ENCODE measurements around the gene TMEM212.

The TMEM212 gene

GRCh38 chr3:171832989-171833388 is 10.2 kb upstream of the TMEM212 start:
- no peaks in the 10 kb centered on the region for H3K9me3 ChIP-seq (ENCODE audit: control insufficient read depth in 2 of 2, low read length in 2 of 2)
- no peak overlapping the region for H3K4me3 ChIP-seq (ENCODE audit: low read length in 2 of 2)
- H3K4me1 ChIP-seq (ENCODE audit: control insufficient read depth in 2 of 2, insufficient read depth in 2 of 2, low read length in 2 of 2): peaks cover 3 to 11% of the 10 kb centered on the region in 2 donors
- no peak overlapping the region for H3K27ac ChIP-seq (ENCODE audit: low read depth in 2 of 2, low read length in 2 of 2)
- no peaks in the 10 kb centered on the region for H3K36me3 ChIP-seq (ENCODE audit: control insufficient read depth in 2 of 2, insufficient read depth in 2 of 2, low read length in 2 of 2)
- H3K27me3 ChIP-seq (ENCODE audit: control insufficient read depth in 2 of 2, insufficient read depth in 2 of 2, low read length in 2 of 2): no peaks in the 10 kb centered on the region
- H3K9ac ChIP-seq (ENCODE audit: low read depth in 1 of 2, low read length in 2 of 2): no peak overlapping the region

- Histone ChIP-seq H3K4me1 (ENCODE audit: control insufficient read depth in 2 of 2, insufficient read depth in 2 of 2, low read length in 2 of 2) (peaks cover 4 to 11% of the 10 kb centered on the region in 2 donors), H3K27ac (ENCODE audit: low read depth in 2 of 2, low read length in 2 of 2) (peak overlapping the region in 1 of 2 donors; percentile 24), H3K9ac (ENCODE audit: low read depth in 1 of 2, low read length in 2 of 2) (no peak overlapping the region)
Observed at GRCh38 chr3:171833789-171834460, 9.2 kb upstream of the TMEM212 start.

GRCh38 chr3:171834461-171834801 is 8.7 kb upstream of the TMEM212 start:
- Histone ChIP-seq H3K9ac (ENCODE audit: low read depth in 1 of 2, low read length in 2 of 2) (no peak overlapping the region), H3K36me3 (ENCODE audit: control insufficient read depth in 2 of 2, insufficient read depth in 2 of 2, low read length in 2 of 2) (no peaks in the 10 kb centered on the region), H3K4me3 (ENCODE audit: low read length in 2 of 2) (no peak overlapping the region), H3K9me3 (ENCODE audit: control insufficient read depth in 2 of 2, low read length in 2 of 2) (no peaks in the 10 kb centered on the region), H3K27ac (ENCODE audit: low read depth in 2 of 2, low read length in 2 of 2) (peak overlapping the region in 1 of 2 donors; percentile 32), H3K4me1 (ENCODE audit: control insufficient read depth in 2 of 2, insufficient read depth in 2 of 2, low read length in 2 of 2) (peaks cover 7 to 11% of the 10 kb centered on the region in 2 donors), H3K27me3 (ENCODE audit: control insufficient read depth in 2 of 2, insufficient read depth in 2 of 2, low read length in 2 of 2) (no peaks in the 10 kb centered on the region)

More at GRCh38 chr3:171833789-171834460, 9.2 kb upstream of the TMEM212 start:
- Histone ChIP-seq H3K4me3 (ENCODE audit: low read length in 2 of 2) (no peak overlapping the region), H3K27me3 (ENCODE audit: control insufficient read depth in 2 of 2, insufficient read depth in 2 of 2, low read length in 2 of 2) (no peaks in the 10 kb centered on the region), H3K36me3 (ENCODE audit: control insufficient read depth in 2 of 2, insufficient read depth in 2 of 2, low read length in 2 of 2) (no peaks in the 10 kb centered on the region), H3K9me3 (ENCODE audit: control insufficient read depth in 2 of 2, low read length in 2 of 2) (no peaks in the 10 kb centered on the region)

- peaks cover 4 to 6% of the 10 kb centered on the region in 2 donors for H3K4me1 ChIP-seq (ENCODE audit: control insufficient read depth in 2 of 2, insufficient read depth in 2 of 2, low read length in 2 of 2)
- H3K9ac ChIP-seq (ENCODE audit: low read depth in 1 of 2, low read length in 2 of 2): no peak overlapping the region
- H3K27ac ChIP-seq (ENCODE audit: low read depth in 2 of 2, low read length in 2 of 2): no peak overlapping the region
- no peaks in the 10 kb centered on the region for H3K9me3 ChIP-seq (ENCODE audit: control insufficient read depth in 2 of 2, low read length in 2 of 2)
- no peaks in the 10 kb centered on the region for H3K27me3 ChIP-seq (ENCODE audit: control insufficient read depth in 2 of 2, insufficient read depth in 2 of 2, low read length in 2 of 2)
- H3K36me3 ChIP-seq (ENCODE audit: control insufficient read depth in 2 of 2, insufficient read depth in 2 of 2, low read length in 2 of 2): no peaks in the 10 kb centered on the region
- H3K4me3 ChIP-seq (ENCODE audit: low read length in 2 of 2): no peak overlapping the region
Observed at GRCh38 chr3:171835116-171835515, 8.0 kb upstream of the TMEM212 start.

- H3K4me1 ChIP-seq (ENCODE audit: control insufficient read depth in 2 of 2, insufficient read depth in 2 of 2, low read length in 2 of 2): peaks cover 4% of the 10 kb centered on the region in 2 donors
- H3K4me3 ChIP-seq (ENCODE audit: low read length in 2 of 2): no peak overlapping the region
- no peak overlapping the region for H3K27ac ChIP-seq (ENCODE audit: low read depth in 2 of 2, low read length in 2 of 2)
- H3K27me3 ChIP-seq (ENCODE audit: control insufficient read depth in 2 of 2, insufficient read depth in 2 of 2, low read length in 2 of 2): no peaks in the 10 kb centered on the region
- H3K9me3 ChIP-seq (ENCODE audit: control insufficient read depth in 2 of 2, low read length in 2 of 2): no peaks in the 10 kb centered on the region
- no peaks in the 10 kb centered on the region for H3K36me3 ChIP-seq (ENCODE audit: control insufficient read depth in 2 of 2, insufficient read depth in 2 of 2, low read length in 2 of 2)
- H3K9ac ChIP-seq (ENCODE audit: low read depth in 1 of 2, low read length in 2 of 2): no peak overlapping the region
Observed at GRCh38 chr3:171835613-171836012, 7.5 kb upstream of the TMEM212 start.

- Histone ChIP-seq H3K36me3 (ENCODE audit: control insufficient read depth in 2 of 2, insufficient read depth in 2 of 2, low read length in 2 of 2) (no peaks in the 10 kb centered on the region), H3K9ac (ENCODE audit: low read depth in 1 of 2, low read length in 2 of 2) (no peak overlapping the region), H3K4me3 (ENCODE audit: low read length in 2 of 2) (no peak overlapping the region), H3K9me3 (ENCODE audit: control insufficient read depth in 2 of 2, low read length in 2 of 2) (no peaks in the 10 kb centered on the region), H3K4me1 (ENCODE audit: control insufficient read depth in 2 of 2, insufficient read depth in 2 of 2, low read length in 2 of 2) (peaks cover 4% of the 10 kb centered on the region in 2 donors), H3K27ac (ENCODE audit: low read depth in 2 of 2, low read length in 2 of 2) (no peak overlapping the region), H3K27me3 (ENCODE audit: control insufficient read depth in 2 of 2, insufficient read depth in 2 of 2, low read length in 2 of 2) (no peaks in the 10 kb centered on the region)
Observed at GRCh38 chr3:171836855-171837254, 6.3 kb upstream of the TMEM212 start.

GRCh38 chr3:171837698-171838097 is 5.5 kb upstream of the TMEM212 start:
- H3K4me3 ChIP-seq (ENCODE audit: low read length in 2 of 2): no peak overlapping the region
- no peak overlapping the region for H3K9ac ChIP-seq (ENCODE audit: low read depth in 1 of 2, low read length in 2 of 2)
- no peaks in the 10 kb centered on the region for H3K27me3 ChIP-seq (ENCODE audit: control insufficient read depth in 2 of 2, insufficient read depth in 2 of 2, low read length in 2 of 2)
- H3K4me1 ChIP-seq (ENCODE audit: control insufficient read depth in 2 of 2, insufficient read depth in 2 of 2, low read length in 2 of 2): peaks cover 4% of the 10 kb centered on the region in 2 donors
- no peaks in the 10 kb centered on the region for H3K36me3 ChIP-seq (ENCODE audit: control insufficient read depth in 2 of 2, insufficient read depth in 2 of 2, low read length in 2 of 2)
- peak overlapping the region; percentile 27 to 61 for H3K27ac ChIP-seq (ENCODE audit: low read depth in 2 of 2, low read length in 2 of 2)
- H3K9me3 ChIP-seq (ENCODE audit: control insufficient read depth in 2 of 2, low read length in 2 of 2): no peaks in the 10 kb centered on the region

- Histone ChIP-seq H3K27ac (ENCODE audit: low read depth in 2 of 2, low read length in 2 of 2) (peak overlapping the region; percentile 34 to 61), H3K27me3 (ENCODE audit: control insufficient read depth in 2 of 2, insufficient read depth in 2 of 2, low read length in 2 of 2) (no peaks in the 10 kb centered on the region), H3K9me3 (ENCODE audit: control insufficient read depth in 2 of 2, low read length in 2 of 2) (no peaks in the 10 kb centered on the region), H3K9ac (ENCODE audit: low read depth in 1 of 2, low read length in 2 of 2) (no peak overlapping the region), H3K36me3 (ENCODE audit: control insufficient read depth in 2 of 2, insufficient read depth in 2 of 2, low read length in 2 of 2) (no peaks in the 10 kb centered on the region), H3K4me1 (ENCODE audit: control insufficient read depth in 2 of 2, insufficient read depth in 2 of 2, low read length in 2 of 2) (peaks cover 4% of the 10 kb centered on the region in 2 donors), H3K4me3 (ENCODE audit: low read length in 2 of 2) (peak overlapping the region in 1 of 2 donors; percentile 33)
Observed at GRCh38 chr3:171838218-171838720, 4.9 kb upstream of the TMEM212 start.

GRCh38 chr3:171839270-171839669 is 3.9 kb upstream of the TMEM212 start:
- Histone ChIP-seq H3K27ac (ENCODE audit: low read depth in 2 of 2, low read length in 2 of 2) (no peak overlapping the region), H3K4me1 (ENCODE audit: control insufficient read depth in 2 of 2, insufficient read depth in 2 of 2, low read length in 2 of 2) (peaks cover 1 to 4% of the 10 kb centered on the region in 2 donors), H3K9me3 (ENCODE audit: control insufficient read depth in 2 of 2, low read length in 2 of 2) (no peaks in the 10 kb centered on the region)

GRCh38 chr3:171840445-171840810 is 2.7 kb upstream of the TMEM212 start:
- Histone ChIP-seq H3K36me3 (ENCODE audit: control insufficient read depth in 2 of 2, insufficient read depth in 2 of 2, low read length in 2 of 2) (no peaks in the 10 kb centered on the region), H3K4me1 (ENCODE audit: control insufficient read depth in 2 of 2, insufficient read depth in 2 of 2, low read length in 2 of 2) (peaks cover 0 to 4% of the 10 kb centered on the region in 2 donors), H3K4me3 (ENCODE audit: low read length in 2 of 2) (no peak overlapping the region), H3K9ac (ENCODE audit: low read depth in 1 of 2, low read length in 2 of 2) (no peak overlapping the region), H3K27ac (ENCODE audit: low read depth in 2 of 2, low read length in 2 of 2) (no peak overlapping the region), H3K9me3 (ENCODE audit: control insufficient read depth in 2 of 2, low read length in 2 of 2) (no peaks in the 10 kb centered on the region), H3K27me3 (ENCODE audit: control insufficient read depth in 2 of 2, insufficient read depth in 2 of 2, low read length in 2 of 2) (no peaks in the 10 kb centered on the region)

More at GRCh38 chr3:171839270-171839669, 3.9 kb upstream of the TMEM212 start:
- Histone ChIP-seq H3K27me3 (ENCODE audit: control insufficient read depth in 2 of 2, insufficient read depth in 2 of 2, low read length in 2 of 2) (no peaks in the 10 kb centered on the region), H3K4me3 (ENCODE audit: low read length in 2 of 2) (no peak overlapping the region), H3K36me3 (ENCODE audit: control insufficient read depth in 2 of 2, insufficient read depth in 2 of 2, low read length in 2 of 2) (no peaks in the 10 kb centered on the region), H3K9ac (ENCODE audit: low read depth in 1 of 2, low read length in 2 of 2) (no peak overlapping the region)

Data from mucosa of rectum (tissue), 2 donors.